ENCODE data around the gene PIK3CD. TPM values are rescaled to one million over a fixed set of nuclear protein-coding genes. Genes with fewer than 3 reads are reported as not detected.

Gene PIK3CD
- total RNA-seq, 1 experiment from 2014 or later = 0.77 TPM

GRCh38 chr1:9735800-9736199 lies 84.3 kb downstream of the PIK3CD start:
- H3K36me3 Mint-ChIP-seq (ENCODE audit: insufficient read depth, unreplicated experiment) = peaks cover 74% of the 10 kb centered on the region
- H3K27me3 ChIP-seq (replicated peaks; ENCODE audit: control insufficient read depth, insufficient read depth, low read length) = no peaks in the 10 kb centered on the region
- H3K9me3 Mint-ChIP-seq (ENCODE audit: unreplicated experiment) = no peaks in the 10 kb centered on the region
- peaks cover 4% of the 10 kb centered on the region for H3K36me3 ChIP-seq (ENCODE audit: control insufficient read depth, insufficient read depth, low read length)
- H3K4me3 ChIP-seq (ENCODE audit: low read depth, low read length) = no peak overlapping the region
- DNase-seq = no peak
- CTCF ChIA-PET = no interaction called here
- intact Hi-C loops (cut with micrococcal nuclease; ENCODE audit: unreplicated experiment) = no loop called here
- TF ChIP-seq, protein P1, sequence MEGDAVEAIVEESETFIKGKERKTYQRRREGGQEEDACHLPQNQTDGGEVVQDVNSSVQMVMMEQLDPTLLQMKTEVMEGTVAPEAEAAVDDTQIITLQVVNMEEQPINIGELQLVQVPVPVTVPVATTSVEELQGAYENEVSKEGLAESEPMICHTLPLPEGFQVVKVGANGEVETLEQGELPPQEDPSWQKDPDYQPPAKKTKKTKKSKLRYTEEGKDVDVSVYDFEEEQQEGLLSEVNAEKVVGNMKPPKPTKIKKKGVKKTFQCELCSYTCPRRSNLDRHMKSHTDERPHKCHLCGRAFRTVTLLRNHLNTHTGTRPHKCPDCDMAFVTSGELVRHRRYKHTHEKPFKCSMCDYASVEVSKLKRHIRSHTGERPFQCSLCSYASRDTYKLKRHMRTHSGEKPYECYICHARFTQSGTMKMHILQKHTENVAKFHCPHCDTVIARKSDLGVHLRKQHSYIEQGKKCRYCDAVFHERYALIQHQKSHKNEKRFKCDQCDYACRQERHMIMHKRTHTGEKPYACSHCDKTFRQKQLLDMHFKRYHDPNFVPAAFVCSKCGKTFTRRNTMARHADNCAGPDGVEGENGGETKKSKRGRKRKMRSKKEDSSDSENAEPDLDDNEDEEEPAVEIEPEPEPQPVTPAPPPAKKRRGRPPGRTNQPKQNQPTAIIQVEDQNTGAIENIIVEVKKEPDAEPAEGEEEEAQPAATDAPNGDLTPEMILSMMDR (IDR thresholded peaks at IDR 0.05; ENCODE audit: insufficient read depth in 1 of 2, low read depth in 1 of 2, low read length in 1 of 2, severe bottlenecking in 1 of 2, unreplicated experiment in 1 of 2) = no peak
- POLR2A ChIA-PET = no interaction called here
- H3K4me3 Mint-ChIP-seq (ENCODE audit: unreplicated experiment) = no peak overlapping the region
- BruUV-seq (replicated peaks) = no TSS peak
- H3K9me3 ChIP-seq = no peaks in the 10 kb centered on the region
- H3K4me1 Mint-ChIP-seq (ENCODE audit: low read depth, unreplicated experiment) = no peaks in the 10 kb centered on the region
- H3K4me1 ChIP-seq = no peaks in the 10 kb centered on the region
- H3K27ac Mint-ChIP-seq (ENCODE audit: unreplicated experiment) = no peak overlapping the region
- no peaks in the 10 kb centered on the region for H3K27me3 Mint-ChIP-seq (ENCODE audit: insufficient read depth, unreplicated experiment)

DNA sequence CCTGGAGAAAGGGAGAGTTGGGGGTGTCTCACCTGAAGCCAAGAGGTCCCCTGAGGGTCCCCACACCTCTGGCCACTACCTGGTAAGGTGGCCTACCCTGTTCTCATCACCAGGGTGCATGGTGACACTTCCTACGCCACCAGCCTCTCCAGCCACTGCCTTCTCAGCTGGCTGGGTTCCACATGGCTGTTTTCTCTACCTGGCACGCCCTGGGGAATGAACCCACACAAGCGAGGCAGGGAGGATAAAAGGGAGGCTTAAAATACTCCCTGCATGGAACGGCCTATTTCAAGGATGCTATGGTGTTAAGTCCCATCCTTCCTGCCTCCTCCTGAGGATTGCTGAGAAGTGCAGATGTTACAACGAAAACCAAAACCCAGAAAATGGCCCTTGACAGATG lies 84.7 kb downstream of the PIK3CD start:
- Mint-ChIP-seq H3K9me3 (ENCODE audit: unreplicated experiment) (no peaks in the 10 kb centered on the region), H3K4me1 (ENCODE audit: low read depth, unreplicated experiment) (no peaks in the 10 kb centered on the region), H3K27me3 (ENCODE audit: insufficient read depth, unreplicated experiment) (no peaks in the 10 kb centered on the region), H3K27ac (ENCODE audit: unreplicated experiment) (no peak overlapping the region), H3K4me3 (ENCODE audit: unreplicated experiment) (no peak overlapping the region), H3K36me3 (ENCODE audit: insufficient read depth, unreplicated experiment) (peaks cover 74% of the 10 kb centered on the region)
- DNase-seq = no peak
- peaks cover 4% of the 10 kb centered on the region for H3K36me3 ChIP-seq (ENCODE audit: control insufficient read depth, insufficient read depth, low read length)
- no peaks in the 10 kb centered on the region for H3K27me3 ChIP-seq (replicated peaks; ENCODE audit: control insufficient read depth, insufficient read depth, low read length)
- no peak overlapping the region for H3K4me3 ChIP-seq (ENCODE audit: low read depth, low read length)
- ChIA-PET CTCF (no interaction called here), POLR2A (no interaction called here)
- H3K9me3 ChIP-seq = no peaks in the 10 kb centered on the region
- TF ChIP-seq, protein P1 (IDR thresholded peaks at IDR 0.05; ENCODE audit: insufficient read depth in 1 of 2, low read depth in 1 of 2, low read length in 1 of 2, severe bottlenecking in 1 of 2, unreplicated experiment in 1 of 2) = no peak
- no peaks in the 10 kb centered on the region for H3K4me1 ChIP-seq
- no TSS peak for BruUV-seq (replicated peaks)
- intact Hi-C loops (cut with micrococcal nuclease; ENCODE audit: unreplicated experiment) = no loop called here

DNA sequence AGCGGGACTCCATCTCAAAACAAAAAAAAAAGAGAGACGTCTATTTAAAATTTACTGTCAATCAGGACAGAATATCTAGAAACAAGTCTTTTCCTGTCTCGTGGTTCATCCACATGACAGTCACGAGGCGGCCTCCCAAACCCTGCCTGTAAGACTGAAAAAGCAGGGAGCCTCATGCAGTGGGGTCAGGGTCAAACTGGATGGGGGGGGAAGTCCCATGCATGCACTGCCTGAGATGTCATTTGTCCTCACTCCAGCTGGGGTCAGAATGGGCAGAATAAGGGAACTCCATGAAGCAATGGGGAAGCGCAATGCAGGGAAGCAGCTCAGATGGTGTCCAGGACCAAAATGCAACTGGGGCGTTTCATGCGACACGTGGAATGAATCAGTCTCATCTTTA lies 85.5 kb downstream of the PIK3CD start:
- POLR2A ChIA-PET = no interaction called here
- BruUV-seq (replicated peaks) = no TSS peak

More for the DNA sequence above, 85.5 kb downstream of the PIK3CD start:
- Mint-ChIP-seq H3K27me3 (ENCODE audit: insufficient read depth, unreplicated experiment) (no peaks in the 10 kb centered on the region), H3K27ac (ENCODE audit: unreplicated experiment) (no peak overlapping the region), H3K9me3 (ENCODE audit: unreplicated experiment) (no peaks in the 10 kb centered on the region), H3K4me1 (ENCODE audit: low read depth, unreplicated experiment) (no peaks in the 10 kb centered on the region), H3K36me3 (ENCODE audit: insufficient read depth, unreplicated experiment) (peaks cover 71% of the 10 kb centered on the region), H3K4me3 (ENCODE audit: unreplicated experiment) (no peak overlapping the region)
- H3K9me3 ChIP-seq = no peaks in the 10 kb centered on the region
- no peak overlapping the region for H3K4me3 ChIP-seq (ENCODE audit: low read depth, low read length)
- H3K27me3 ChIP-seq (replicated peaks; ENCODE audit: control insufficient read depth, insufficient read depth, low read length) = no peaks in the 10 kb centered on the region
- intact Hi-C loops (cut with micrococcal nuclease; ENCODE audit: unreplicated experiment) = no loop called here
- TF ChIP-seq, protein P1 (IDR thresholded peaks at IDR 0.05; ENCODE audit: insufficient read depth in 1 of 2, low read depth in 1 of 2, low read length in 1 of 2, severe bottlenecking in 1 of 2, unreplicated experiment in 1 of 2) = no peak
- no peak for DNase-seq
- no peaks in the 10 kb centered on the region for H3K4me1 ChIP-seq
- H3K36me3 ChIP-seq (ENCODE audit: control insufficient read depth, insufficient read depth, low read length) = peaks cover 4% of the 10 kb centered on the region
- CTCF ChIA-PET = no interaction called here
